Fibroblast of the conjunctiva (primary cell): ENCODE results near the gene EP400.
"Not testable (repeated sequence)": the region's sequence is repeated elsewhere in the genome, so short reads cannot be mapped to it uniquely, and the experiment has no call there.

ENCODE experiments used
- DNase-seq: peaks from one replicate; pipeline ENCODE4 v3.0.0-alpha.2; 2010; ENCODE audit warnings: low read depth

EP400 gene

DNA sequence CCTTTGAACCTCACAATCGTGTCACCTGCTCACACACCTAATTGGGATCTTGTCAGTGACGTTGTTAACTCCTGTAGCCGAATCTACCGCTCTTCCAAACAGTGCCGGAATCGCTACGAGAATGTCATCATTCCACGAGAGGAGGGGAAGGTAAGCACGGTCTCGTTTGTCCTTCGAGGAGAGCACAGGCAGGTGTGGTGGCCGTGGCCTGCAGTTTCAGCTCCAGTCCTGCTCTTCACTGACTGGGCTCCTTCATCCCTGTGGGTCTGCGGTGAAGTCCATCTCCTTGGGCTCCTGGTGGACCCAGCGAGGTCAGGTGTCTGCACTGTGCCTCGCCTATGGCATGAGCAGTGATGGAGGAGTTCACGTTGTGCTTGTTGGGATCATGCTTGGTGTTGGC, 96.0 kb downstream of the EP400 start:
- DNase-seq = no peak

DNA sequence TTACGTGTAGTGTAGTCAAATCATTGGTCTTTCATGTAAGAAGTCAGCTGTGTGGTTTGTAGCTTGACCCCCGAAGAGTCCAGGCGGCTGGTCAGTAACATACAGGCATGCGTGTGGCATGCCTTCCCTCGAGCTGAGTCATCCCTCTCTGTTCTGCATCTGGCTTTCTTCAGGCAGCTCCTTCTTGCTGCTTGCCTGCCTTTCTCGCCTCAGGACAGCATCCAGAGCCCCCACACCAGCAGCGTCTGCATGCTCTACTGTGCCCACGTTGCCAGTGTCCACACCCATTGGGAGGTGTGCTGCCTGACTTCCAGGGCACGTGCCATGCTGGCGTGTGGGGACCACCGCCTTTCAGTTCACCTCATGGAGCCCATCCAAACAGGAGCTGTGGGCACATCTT, 96.8 kb downstream of the EP400 start:
- DNase-seq = peak; percentile 21

DNA sequence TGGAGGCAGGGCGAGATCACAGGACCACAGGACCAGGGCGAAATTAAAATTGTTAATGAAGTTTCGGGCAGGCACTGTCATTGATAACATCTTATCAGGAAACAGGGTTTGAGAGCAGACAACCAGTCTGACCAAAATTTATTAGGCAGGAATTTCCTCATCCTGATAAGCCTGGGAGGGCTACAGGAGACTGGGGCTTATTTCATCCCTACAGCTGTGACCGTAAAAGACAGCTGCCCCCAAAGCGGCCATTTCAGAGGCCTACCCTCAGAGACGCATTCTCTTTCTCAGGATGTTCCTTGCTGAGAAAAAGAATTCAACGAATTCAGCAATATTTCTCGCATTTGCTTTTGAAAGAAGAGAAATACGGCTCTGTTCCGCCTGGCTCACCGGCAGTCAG, 97.9 kb downstream of the EP400 start:
- not testable (repeated sequence) for DNase-seq

DNA sequence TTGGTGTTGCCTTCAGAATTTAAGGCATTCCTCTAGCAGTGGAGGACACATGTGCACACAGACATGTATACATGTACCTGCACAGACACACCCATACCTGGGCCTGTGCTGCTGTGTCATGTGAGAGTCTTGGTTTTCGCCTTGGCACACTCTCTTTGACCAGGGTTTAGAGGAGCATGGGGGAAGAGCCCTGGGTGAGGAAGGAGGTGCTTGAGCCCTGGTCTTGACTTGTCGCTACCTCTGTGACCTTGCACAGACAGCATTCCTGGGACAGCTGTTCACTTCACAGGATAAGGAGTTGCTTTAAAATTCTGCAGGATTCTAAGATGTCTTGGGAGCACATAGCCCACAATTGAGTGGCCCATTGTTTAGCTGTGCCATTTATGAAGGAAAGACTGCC, 99.7 kb downstream of the EP400 start:
- DNase-seq = no peak

DNA sequence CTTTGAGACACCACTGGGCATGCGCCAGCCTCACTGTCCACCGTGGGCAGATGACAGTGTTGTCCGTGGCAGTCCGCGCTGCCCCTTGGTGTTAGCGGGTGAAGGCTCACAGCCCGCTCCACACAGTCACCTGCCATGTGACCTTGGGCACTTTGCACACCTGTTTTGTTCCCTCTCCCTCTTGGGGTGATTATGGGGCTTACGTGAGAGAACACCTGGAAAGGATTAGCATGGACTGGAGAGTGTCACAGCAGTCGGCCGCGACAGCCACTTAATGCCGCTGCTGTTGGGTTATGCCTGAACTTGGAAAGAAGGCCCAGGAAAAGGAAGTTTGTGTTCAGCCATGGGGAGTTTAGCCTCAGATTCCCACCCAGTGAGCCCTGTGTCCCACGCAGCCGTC, 100.1 kb downstream of the EP400 start:
- DNase-seq = no peak

DNA sequence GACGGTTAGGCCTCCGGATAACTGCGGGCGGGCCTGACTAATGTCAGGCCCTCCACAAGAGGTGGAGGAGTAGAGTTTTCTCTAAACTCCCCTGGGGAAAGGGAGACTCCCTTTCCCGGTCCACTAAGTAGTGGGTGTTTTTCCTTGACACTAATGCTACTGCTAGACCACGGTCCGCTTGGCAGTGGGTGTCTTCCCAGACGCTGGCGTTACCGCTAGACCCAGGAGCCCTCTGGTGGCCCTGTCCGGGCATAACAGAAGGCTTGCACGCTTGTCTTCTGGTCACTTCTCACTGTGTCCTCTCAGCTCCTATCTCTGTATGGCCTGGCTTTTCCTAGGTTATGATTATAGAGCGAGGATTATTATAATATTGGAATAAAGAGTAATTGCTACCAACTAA, 102.0 kb downstream of the EP400 start:
- not testable (repeated sequence) for DNase-seq

DNA sequence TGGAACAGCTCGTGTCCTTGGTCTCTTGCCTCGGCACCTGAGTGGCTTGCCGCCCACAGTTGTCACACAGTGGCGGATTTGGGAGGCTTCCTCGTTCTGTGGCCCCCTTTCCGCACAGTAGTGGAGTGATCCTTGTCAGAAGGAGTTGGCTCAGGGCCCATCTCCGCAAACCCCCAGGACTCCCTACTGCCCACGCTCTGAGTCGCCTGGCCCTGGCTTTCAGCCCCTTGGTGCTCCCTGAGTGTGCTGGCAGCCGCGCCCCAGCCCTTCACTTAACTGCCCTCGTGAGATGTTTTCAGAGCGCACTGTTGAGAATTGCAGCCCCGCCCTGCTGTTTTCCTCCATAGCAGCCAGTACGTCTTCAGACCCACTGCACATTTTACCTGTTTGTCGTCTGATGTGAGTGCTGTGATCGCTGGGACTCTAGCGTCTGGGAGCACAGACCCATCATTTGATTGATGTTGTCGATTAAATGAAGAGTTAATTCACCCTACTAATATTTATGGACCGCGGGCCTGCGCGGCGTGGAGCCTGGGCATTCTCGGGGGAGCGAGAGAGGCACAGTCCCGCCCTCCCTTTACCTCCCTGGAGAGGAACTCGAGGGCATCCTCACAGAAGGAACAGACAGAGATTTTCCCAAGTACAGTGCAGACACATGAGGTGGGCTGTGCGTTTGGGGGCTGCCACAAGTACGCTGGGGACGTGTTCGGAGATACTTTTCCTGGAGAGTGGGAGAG, 102.6 kb downstream of the EP400 start:
- no peak for DNase-seq

DNA sequence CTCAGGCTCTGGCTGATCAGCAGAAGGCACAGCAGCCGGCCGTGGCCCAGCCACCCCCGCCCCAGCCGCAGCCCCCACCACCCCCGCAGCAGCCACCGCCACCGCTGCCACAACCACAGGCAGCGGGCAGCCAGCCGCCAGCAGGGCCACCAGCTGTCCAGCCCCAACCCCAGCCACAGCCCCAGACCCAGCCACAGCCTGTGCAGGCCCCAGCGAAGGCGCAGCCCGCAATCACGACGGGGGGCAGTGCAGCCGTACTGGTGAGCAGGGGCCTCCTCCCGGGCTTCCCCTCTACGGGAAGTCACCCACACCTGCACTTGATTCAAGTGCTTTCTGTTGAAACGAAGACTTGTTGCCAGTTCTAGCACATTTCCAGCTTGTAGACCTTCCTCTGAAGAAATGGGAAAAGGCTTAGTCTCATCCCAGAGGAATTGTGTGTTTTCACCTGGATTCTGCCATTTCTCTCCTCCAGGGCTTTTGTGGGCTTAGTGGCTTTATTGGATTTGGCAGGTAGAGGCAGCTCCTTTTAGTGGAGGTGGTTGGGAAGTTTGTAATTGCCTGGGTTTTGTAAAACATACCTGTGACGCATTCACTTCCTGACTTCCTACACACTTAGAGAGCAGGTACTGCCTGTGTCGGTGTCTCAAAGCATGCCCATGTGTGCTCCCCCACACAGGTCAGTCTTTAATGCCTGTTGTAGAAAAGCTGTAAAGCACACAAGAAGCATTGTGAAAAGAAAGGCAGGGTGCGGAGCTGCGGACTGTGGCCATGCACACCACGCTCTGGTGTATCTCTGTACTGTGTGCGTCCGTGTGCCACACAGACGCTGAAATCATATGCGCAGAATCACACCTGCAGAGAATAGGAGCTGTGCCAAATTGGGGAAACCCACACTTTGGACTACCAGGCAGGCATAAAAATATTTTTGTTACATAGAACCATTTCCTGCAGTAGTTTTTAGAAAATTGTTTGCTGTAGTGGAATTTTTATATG, 103.9 kb downstream of the EP400 start:
- no peak for DNase-seq

DNA sequence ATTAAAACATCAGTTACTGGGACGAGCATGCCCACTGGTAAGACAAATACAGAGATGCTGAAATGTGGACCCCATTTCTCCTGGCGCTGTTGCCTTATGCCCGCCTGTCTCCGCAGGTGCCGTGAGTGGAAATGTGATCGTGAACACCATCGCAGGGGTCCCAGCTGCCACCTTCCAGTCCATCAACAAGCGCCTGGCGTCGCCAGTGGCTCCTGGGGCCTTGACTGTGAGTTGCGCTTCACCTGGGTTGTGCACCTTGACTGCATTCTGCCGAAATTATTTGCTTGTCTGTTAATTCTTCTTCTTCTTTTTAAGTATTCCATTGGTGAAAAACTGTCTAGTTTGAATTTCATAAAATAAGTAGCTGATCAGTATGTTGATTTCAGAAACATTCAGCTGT, 105.2 kb downstream of the EP400 start:
- DNase-seq = no peak

DNA sequence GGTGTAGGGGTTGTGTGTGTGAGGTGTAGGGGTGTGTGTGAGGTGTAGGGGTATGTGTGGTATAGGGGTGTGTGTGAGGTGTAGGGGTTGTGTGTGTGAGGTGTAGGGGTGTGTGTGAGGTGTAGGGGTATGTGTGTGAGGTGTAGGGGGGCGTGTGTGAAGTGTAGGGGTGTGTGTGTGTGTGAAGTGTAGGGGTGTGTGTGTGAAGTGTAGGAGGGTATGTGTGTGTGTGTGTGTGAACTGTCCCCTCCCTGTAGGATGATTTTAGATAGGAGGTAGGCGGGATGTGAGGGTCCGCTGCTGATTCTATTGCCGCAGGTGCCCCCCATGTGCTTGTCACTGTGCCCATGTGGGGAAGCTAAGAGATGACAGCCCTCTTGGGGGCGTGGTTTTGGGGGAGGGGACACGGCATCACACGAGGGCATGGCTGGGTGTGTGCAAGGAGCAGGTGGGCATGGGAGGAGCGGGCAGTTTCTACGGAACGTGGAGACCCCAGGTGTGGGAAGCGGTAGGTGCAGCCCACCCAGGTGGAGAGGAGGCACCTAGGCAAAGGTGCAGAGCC, 105.9 kb downstream of the EP400 start:
- DNase-seq = no peak

DNA sequence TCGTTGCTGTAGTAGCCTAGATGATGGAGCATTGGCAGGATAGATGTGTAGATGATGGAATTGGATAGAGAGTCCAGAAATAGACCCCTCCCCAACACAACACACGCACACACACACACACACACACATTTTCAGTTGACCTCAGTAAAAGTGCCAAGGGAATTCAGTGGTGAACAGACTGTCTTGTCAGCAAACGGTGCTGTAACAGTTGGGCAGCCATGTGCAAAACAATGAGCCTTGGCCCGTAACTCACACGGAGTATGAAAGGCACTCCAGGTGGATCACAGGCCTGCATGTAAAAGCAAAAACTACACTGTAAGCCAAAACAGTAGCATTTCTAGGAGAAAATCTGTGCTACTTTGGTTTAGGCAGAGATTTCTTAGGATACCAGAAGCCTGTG, 106.6 kb downstream of the EP400 start:
- DNase-seq = no peak

DNA sequence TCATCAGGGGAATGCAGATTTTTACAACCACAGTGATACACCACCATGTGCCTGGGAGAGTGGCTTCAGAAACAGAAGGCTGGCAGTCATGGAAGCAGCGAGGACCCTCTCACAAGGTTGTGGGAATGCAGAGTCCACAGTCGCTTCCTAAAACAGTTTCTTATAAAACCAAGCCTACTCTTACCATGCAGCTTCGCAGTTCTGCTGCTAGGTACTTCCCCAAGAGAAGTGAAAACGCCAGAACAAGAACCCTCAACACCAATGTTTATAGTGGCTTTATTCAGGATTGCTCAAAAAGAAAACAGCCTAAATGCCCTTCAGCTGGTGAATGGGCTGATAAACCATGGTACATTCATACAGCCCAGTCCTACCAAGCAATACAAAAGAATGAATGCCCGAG, 107.2 kb downstream of the EP400 start:
- DNase-seq = no peak

DNA sequence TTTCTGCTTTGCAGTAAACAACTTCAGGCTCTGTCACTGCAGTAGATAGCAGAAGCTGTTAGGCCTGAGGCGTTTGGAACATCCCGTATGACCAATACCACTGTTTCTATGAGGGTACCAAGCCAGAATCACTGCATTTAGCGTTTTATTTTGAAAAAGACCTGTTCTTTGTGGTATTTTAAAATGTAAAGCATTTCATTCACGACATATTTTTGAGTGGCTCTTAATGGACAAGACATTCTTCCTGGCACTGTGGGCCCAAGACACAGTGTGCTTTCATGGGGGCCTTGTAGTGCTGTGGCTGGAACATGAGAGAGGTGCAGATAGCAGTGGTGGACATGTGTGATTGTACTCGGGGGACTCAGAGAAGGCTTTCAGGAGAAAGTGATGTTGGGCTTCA, 107.9 kb downstream of the EP400 start:
- no peak for DNase-seq

DNA sequence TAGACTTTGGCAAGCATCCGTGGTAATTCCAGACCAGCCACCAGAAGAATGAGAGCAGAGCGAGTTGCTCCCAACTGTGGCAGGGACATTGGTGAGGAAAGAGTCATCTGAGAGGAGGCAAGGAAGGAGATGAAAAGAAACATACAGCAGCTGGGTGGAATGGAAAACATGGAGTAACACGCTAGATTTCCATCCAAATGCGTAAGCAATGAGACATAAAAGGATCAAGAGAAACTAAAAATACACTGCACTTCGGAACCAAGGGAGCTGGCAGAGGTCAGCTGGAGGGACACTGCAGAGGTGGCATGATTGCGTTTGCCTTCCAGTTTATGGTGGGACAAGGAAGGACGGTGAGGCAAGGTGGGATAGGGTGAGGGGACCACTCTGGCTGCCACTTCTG, 111.5 kb downstream of the EP400 start:
- no peak for DNase-seq

DNA sequence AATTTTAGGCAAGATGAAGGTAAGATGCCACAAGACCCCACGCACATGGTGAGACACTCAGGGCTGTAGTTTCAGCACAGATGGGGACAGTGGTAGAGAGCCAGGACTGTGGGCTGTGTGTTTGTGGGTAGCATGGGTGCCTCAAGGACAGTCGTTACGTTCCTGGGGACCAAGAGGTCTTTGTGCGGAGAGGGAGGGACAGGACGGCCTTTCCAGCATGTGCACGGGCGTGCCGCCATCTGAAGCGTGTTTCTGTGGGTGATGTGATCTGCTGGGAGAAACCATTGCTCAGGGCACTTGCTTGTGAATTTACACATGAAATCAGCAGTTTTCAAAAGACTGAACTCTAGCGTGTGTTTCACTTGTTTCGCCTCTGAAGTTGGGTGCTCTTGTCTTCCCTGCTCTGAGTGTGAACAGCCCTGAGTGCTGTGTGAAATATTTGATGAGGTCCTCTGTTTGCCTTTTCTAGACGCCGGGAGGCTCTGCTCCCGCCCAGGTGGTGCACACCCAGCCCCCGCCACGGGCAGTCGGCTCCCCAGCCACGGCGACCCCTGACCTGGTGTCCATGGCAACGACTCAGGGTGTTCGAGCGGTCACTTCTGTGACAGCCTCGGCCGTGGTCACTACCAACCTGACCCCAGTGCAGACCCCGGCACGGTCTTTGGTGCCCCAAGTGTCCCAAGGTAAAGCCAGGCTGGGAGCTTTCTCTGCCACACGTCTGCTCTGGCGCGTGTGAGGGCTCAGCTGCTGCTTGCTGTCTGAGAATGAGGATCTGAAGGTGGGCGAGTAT, 112.1 kb downstream of the EP400 start:
- no peak for DNase-seq

DNA sequence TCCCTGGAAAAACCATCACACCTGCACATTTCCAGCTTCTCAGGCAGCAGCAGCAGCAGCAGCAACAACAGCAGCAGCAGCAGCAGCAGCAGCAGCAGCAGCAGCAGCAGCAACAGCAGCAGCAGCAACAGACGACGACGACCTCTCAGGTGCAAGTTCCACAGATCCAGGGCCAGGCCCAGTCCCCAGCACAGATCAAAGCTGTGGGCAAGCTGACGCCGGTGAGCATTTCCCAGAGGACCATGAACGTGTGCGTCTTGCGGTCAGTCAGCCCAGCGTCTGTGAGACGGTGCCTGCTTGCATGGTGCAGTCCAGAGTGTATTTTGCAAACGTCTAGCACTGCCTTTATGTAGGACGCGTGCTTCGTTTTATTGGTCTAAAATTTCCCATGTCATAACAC, 112.7 kb downstream of the EP400 start:
- no peak for DNase-seq

DNA sequence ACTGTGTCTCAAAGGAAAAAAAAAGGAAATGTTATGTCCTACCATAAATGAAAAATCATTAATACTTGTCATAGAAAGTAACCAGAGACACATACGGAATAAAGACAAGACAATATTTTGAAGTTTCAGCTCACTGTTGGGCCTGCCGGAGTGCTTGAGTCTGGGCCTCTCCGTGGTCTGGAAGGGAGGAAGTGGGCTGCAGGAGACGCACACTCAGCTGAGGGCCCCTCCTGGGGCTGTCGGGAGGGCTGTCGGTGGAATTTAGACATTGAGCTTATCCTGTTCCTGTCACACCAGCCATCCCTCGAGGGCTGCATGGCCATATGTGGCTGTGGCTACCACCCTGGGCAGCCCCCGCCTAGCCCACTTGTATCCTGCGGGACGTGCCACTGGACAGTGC, 113.7 kb downstream of the EP400 start:
- DNase-seq = no peak

DNA sequence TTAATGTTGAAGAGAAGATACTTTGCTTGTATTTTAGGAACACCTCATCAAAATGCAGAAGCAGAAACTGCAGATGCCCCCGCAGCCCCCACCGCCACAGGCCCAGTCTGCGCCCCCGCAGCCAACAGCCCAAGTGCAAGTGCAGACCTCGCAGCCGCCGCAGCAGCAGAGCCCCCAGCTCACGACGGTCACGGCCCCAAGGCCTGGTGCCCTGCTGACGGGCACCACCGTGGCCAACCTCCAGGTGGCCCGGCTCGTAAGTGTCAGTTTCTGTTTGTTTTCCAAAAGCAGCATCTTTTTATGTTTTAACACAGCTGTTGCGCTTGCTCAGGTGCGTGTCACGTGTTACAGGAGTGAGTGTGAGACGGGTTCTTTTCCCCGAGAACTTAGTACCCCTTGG, 114.9 kb downstream of the EP400 start:
- DNase-seq = no peak

DNA sequence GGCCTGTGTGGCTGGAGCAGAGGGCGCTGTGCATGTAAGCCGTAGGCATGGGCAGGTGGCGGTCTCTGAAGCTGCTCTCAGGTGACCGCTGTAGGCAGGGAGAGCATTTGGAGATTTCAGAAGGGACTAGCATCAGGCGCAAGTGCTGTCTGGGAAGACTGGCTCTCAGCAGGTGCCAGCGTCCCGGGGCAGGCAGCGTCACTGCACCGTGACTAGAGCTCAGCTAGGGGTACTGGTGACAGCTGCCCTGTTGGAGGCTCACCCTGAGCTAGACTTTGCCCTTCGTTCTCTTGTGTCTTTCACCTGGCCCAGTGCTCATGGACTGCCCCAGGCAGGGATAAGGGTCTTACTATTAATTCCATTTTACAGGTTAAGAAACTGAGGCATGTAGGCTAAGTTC, 115.5 kb downstream of the EP400 start:
- no peak for DNase-seq

DNA sequence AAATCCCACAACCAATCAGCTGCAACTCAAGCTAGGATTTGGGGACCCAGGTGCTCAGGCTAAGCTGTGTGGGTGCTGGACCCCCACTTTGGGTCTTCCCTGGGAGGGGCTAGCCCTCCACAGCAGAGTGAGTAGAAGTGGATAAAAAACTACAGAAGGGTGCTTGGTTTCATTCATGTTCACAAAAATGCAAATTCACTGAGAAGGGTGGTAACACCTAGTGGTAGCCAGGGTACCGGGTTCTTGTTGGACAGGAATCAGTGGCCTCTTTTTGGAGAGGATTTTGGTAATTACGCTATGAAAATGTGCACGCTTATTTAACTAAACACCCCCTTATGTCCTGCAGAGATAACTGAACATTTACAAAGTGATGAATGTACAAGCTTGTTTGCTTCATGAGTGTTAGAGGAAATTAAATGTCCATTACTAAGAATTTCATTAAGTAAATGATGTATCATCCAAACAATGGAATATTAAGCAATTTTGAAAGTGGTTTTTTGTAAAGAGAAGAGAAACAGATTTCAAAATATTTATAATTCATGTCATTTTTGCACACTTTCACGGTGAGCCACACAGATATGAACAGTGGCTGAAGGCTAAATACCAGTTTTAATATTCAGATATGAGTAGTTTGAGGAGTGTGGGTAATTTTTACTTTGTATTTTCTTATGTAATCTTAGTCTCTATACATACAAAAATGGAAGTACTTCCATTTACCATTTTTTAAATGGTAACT, 116.0 kb downstream of the EP400 start:
- no peak for DNase-seq

DNA sequence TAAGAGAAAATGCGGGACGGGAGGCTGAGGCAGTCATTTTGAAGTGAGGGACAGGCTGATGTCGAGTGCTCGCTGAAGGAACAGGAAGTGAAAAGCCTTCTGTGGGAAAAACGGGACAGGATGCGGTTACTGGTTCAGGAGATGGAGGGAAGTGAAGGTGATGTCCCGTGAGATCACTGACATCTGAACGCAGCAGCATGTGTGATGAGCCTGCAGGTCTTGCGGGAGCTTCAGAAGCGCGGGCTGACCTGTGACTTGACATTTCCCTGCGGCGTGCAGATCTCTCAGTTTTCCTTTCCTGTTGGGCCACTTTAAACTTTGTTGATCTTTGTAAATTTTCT, 116.6 kb downstream of the EP400 start:
- DNase-seq = no peak

DNA sequence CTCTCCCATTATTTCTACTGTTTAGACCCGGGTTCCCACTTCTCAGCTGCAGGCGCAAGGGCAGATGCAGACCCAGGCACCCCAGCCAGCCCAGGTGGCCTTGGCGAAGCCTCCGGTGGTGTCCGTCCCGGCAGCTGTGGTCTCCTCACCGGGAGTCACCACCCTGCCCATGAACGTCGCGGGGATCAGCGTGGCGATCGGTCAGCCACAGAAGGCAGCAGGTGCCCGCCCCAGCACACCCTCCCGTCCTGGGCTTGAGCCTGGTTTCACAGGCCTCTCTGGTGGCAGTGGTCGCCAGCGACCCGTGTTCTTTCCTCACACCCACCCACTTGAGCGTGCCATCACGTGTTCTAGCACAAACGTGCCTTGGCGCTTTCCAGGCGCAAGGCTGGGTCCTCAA, 117.0 kb downstream of the EP400 start:
- no peak for DNase-seq
